PFSK-1 (cell line): ENCODE results near the gene AGBL5.

Experiments used
- FOXP2 ChIP-seq: optimal IDR thresholded peaks from 2 replicates; pipeline ENCODE3; 2011; ENCODE audit warnings: borderline replicate concordance, control low read depth, inconsistent platforms; ENCODE audit not compliant: insufficient read depth; ENCODE audit errors: extremely low read length, extremely low read depth
- POLR2AphosphoS5 ChIP-seq: IDR thresholded peaks from 2 replicates; pipeline ENCODE4 v1.6.1; 2012; ENCODE audit warnings: low read depth, mild to moderate bottlenecking, control low read depth, low read length, moderate library complexity
- SIN3A ChIP-seq: IDR thresholded peaks from 2 replicates; pipeline ENCODE4 v1.6.1; 2012; ENCODE audit warnings: mild to moderate bottlenecking, low read length, moderate library complexity, borderline replicate concordance; ENCODE audit not compliant: insufficient read depth
- TAF1 ChIP-seq: IDR thresholded peaks from 2 replicates; pipeline ENCODE4 v1.6.1; 2012; ENCODE audit warnings: low read length, control low read depth, borderline replicate concordance; ENCODE audit not compliant: insufficient read depth
- TF ChIP-seq, protein P1 (sequence below), 2 experiments: IDR thresholded peaks; 2 replicates each; pipeline versions ENCODE4 v1.6.1 to v1.8.0; 2011 to 2012; ENCODE audit warnings: low read depth in 2 of 2, low read length in 2 of 2, control low read depth in 1 of 2, inconsistent platforms in 1 of 2, mild to moderate bottlenecking in 1 of 2, moderate library complexity in 1 of 2; ENCODE audit not compliant: insufficient read depth in 1 of 2

Gene AGBL5

DNA sequence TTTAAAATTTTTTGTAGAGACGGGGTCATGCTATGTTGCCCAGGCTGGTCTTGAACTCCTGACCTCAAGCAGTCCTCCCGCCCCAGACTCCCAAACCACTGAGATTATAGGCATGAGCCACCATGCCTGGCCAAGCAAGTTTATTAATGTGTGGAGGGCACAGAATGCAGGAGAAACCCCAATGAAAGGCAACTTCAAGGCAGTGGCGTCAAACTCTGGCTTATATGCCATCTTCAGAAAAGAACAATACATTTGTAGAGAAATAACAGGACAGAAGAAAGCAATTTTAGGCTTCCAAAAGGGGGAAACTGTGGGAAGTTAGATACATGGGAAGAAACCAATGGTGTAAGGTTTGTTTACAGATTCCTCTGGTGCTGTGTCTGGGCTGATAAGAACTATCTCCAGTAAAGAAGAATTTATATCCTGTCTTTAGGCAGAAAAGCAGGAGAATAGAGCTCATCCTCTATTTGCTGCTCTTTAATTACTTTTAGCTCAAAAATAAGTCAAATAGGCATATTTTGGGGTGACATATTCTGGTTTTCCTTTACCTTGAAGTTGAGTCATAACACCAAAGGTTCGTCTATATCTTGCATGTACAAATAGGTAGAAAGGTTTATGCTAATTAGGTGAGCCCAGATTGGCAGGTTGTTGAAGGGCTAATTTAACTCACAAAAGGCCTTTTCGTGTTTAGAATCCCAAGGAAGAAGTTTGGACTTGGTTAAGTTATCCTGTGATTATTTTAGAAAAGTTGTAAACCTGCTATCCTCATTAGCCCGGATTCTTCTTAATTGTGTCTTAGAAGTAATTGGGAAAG is 44.7 kb upstream of the AGBL5 start:
- TF ChIP-seq FOXP2 (no peak), POLR2AphosphoS5 (no peak), SIN3A (no peak), TAF1 (no peak)
- TF ChIP-seq, protein P1, sequence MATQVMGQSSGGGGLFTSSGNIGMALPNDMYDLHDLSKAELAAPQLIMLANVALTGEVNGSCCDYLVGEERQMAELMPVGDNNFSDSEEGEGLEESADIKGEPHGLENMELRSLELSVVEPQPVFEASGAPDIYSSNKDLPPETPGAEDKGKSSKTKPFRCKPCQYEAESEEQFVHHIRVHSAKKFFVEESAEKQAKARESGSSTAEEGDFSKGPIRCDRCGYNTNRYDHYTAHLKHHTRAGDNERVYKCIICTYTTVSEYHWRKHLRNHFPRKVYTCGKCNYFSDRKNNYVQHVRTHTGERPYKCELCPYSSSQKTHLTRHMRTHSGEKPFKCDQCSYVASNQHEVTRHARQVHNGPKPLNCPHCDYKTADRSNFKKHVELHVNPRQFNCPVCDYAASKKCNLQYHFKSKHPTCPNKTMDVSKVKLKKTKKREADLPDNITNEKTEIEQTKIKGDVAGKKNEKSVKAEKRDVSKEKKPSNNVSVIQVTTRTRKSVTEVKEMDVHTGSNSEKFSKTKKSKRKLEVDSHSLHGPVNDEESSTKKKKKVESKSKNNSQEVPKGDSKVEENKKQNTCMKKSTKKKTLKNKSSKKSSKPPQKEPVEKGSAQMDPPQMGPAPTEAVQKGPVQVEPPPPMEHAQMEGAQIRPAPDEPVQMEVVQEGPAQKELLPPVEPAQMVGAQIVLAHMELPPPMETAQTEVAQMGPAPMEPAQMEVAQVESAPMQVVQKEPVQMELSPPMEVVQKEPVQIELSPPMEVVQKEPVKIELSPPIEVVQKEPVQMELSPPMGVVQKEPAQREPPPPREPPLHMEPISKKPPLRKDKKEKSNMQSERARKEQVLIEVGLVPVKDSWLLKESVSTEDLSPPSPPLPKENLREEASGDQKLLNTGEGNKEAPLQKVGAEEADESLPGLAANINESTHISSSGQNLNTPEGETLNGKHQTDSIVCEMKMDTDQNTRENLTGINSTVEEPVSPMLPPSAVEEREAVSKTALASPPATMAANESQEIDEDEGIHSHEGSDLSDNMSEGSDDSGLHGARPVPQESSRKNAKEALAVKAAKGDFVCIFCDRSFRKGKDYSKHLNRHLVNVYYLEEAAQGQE (IDR thresholded peaks at IDR 0.05; ENCODE audit: insufficient read depth in 1 of 2, low read depth in 2 of 2, low read length in 2 of 2), result no peak

DNA sequence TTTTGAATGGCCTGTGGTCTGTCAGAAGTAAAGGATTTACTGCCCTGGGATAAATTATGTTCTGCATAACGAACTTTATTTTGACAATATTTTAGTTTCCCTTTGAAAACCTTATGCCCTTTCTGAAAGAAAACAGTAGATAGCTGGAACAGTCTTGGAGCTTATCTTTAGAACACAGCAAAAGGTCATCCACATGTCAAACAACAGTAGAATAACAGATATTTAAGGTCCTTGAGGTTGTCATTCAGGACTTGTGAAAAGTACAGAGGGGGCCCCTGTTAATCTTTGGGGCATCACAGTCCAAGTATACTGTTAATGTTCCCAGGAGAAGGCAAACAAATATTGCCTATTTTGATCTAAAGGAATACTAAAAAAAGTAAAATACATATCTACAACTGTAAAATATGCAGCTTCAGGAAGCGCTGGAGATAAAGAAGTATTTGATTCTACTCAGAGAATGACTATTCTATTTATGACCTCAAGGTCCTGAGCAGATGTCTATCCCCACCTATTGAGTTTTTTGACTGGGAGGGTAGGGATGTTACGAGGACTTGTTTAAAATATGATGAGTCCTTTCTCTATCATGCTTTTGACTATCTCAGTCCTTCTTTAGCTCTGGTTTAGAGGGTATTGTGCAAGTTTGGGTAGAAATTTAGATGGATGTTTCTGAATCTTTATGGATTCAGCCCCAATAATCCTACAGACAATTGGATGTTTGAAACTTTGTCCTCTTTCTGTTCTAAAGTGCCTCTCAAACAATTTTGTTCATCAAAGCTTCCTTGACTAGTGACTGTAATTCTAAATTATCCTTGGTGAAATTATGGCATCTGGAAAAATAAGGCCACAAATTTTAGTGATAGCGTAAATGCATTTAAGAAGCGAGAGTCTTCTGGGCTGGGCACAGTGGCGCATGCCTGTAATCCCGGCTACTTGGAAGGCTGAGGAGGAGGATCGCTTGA is 43.8 kb upstream of the AGBL5 start:
- TF ChIP-seq, protein P1 (IDR thresholded peaks at IDR 0.05; ENCODE audit: insufficient read depth in 1 of 2, low read depth in 2 of 2, low read length in 2 of 2), result no peak

DNA sequence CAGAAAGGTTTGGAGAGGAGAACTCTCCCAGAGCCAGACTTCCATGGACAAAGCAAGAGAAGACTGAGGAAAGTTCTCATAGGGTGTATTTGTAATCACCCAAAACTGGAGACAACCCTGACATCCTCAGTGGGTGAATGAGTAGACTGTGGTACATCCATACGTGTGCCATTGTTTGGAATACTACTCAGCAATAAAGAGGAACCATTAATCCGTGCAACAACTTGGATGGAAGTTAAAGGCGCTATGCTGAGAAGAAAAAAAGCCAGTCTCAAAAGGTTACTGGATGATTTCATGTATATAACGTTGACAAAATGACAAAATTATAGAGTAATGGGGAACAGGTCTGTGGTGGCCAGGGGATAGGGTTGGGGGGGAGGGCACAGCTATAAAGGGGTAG is 42.8 kb upstream of the AGBL5 start:
- TF ChIP-seq SIN3A, result no peak
- TF ChIP-seq TAF1, result no peak
- TF ChIP-seq, protein P1 (IDR thresholded peaks at IDR 0.05; ENCODE audit: insufficient read depth in 1 of 2, low read depth in 2 of 2, low read length in 2 of 2), result no peak
- no peak for TF ChIP-seq POLR2AphosphoS5
- TF ChIP-seq FOXP2, result no peak

GRCh38 chr2:27009083-27009482 is 42.4 kb upstream of the AGBL5 start:
- TF ChIP-seq TAF1 (no peak), FOXP2 (no peak), SIN3A (no peak), POLR2AphosphoS5 (no peak)
- TF ChIP-seq, protein P1 (IDR thresholded peaks at IDR 0.05; ENCODE audit: insufficient read depth in 1 of 2, low read depth in 2 of 2, low read length in 2 of 2), result no peak
